Ishikawa (cell line): ENCODE data around the gene MPDZ.

Source experiments
- CEBPB ChIP-seq: IDR thresholded peaks from 2 replicates; pipeline ENCODE4 v1.6.1; 2012
- CREB1 ChIP-seq: IDR thresholded peaks from 2 replicates; pipeline ENCODE4 v1.6.1; 2012; ENCODE audit warnings: low read depth
- EGR1 ChIP-seq: IDR thresholded peaks from 2 replicates; pipeline ENCODE4 v1.6.1; 2012
- EP300 ChIP-seq: IDR thresholded peaks from 2 replicates; pipeline ENCODE4 v1.6.1; 2012; ENCODE audit warnings: borderline replicate concordance
- FOXM1 ChIP-seq: IDR thresholded peaks from 2 replicates; pipeline ENCODE4 v1.6.1; 2012; ENCODE audit warnings: low read depth, borderline replicate concordance
- MAX ChIP-seq: IDR thresholded peaks from 2 replicates; pipeline ENCODE4 v1.6.1; 2012
- NFIC ChIP-seq: IDR thresholded peaks from 2 replicates; pipeline ENCODE4 v1.6.1; 2012
- RAD21 ChIP-seq: IDR thresholded peaks from 2 replicates; pipeline ENCODE4 v1.6.1; 2012; ENCODE audit warnings: low read depth
- REST ChIP-seq: IDR thresholded peaks from 2 replicates; pipeline ENCODE4 v1.6.1; 2012; ENCODE audit warnings: low read depth, mild to moderate bottlenecking
- TAF1 ChIP-seq: IDR thresholded peaks from 2 replicates; pipeline ENCODE4 v1.6.1; 2012; ENCODE audit warnings: low read depth, mild to moderate bottlenecking
- TCF12 ChIP-seq: IDR thresholded peaks from 2 replicates; pipeline ENCODE4 v1.6.1; 2012; ENCODE audit warnings: low read depth
- TEAD4 ChIP-seq: IDR thresholded peaks from 2 replicates; pipeline ENCODE4 v1.6.1; 2012
- USF1 ChIP-seq: IDR thresholded peaks from 2 replicates; pipeline ENCODE4 v1.6.1; 2012
- YY1 ChIP-seq: IDR thresholded peaks from 2 replicates; pipeline ENCODE4 v1.6.1; 2012; ENCODE audit warnings: low read depth
- ZBTB7A ChIP-seq: IDR thresholded peaks from 2 replicates; pipeline ENCODE4 v1.6.1; 2012; ENCODE audit warnings: low read depth

MPDZ gene

GRCh38 chr9:13267743-13268142 lies 11.7 kb downstream of the MPDZ start:
- TF ChIP-seq FOXM1 (no peak), NFIC (no peak), ZBTB7A (no peak), TCF12 (no peak), REST (no peak), EP300 (no peak), TAF1 (no peak), YY1 (no peak), USF1 (no peak), CREB1 (no peak), EGR1 (no peak), RAD21 (no peak)

GRCh38 chr9:13266167-13266566 lies 13.3 kb downstream of the MPDZ start:
- no peak for TF ChIP-seq TCF12
- TF ChIP-seq CEBPB: no peak
- TF ChIP-seq TAF1: no peak
- no peak for TF ChIP-seq MAX
- no peak for TF ChIP-seq REST
- TF ChIP-seq EP300: no peak
- no peak for TF ChIP-seq EGR1
- TF ChIP-seq USF1: no peak
- TF ChIP-seq CREB1: no peak
- no peak for TF ChIP-seq RAD21
- no peak for TF ChIP-seq FOXM1
- TF ChIP-seq NFIC: no peak
- no peak for TF ChIP-seq TEAD4
- TF ChIP-seq ZBTB7A: no peak
- no peak for TF ChIP-seq YY1

GRCh38 chr9:13264788-13265187 lies 14.7 kb downstream of the MPDZ start:
- TF ChIP-seq RAD21: no peak
- 0 out of 2 replicates have a peak, but pooled peaks have one; percentile 22 for TF ChIP-seq TEAD4

GRCh38 chr9:13263511-13263910 lies 16.0 kb downstream of the MPDZ start:
- no peak for TF ChIP-seq FOXM1

GRCh38 chr9:13252852-13253251 lies 26.6 kb downstream of the MPDZ start:
- no peak for TF ChIP-seq NFIC

GRCh38 chr9:13244181-13244580 lies 35.3 kb downstream of the MPDZ start:
- no peak for TF ChIP-seq RAD21
- no peak for TF ChIP-seq EP300
- no peak for TF ChIP-seq TEAD4
- TF ChIP-seq NFIC: no peak
- no peak for TF ChIP-seq YY1
- TF ChIP-seq ZBTB7A: no peak
- TF ChIP-seq CREB1: no peak
- no peak for TF ChIP-seq USF1
- TF ChIP-seq EGR1: no peak
- TF ChIP-seq REST: no peak
- no peak for TF ChIP-seq TCF12
- TF ChIP-seq CEBPB: no peak
- no peak for TF ChIP-seq MAX
- no peak for TF ChIP-seq TAF1
- no peak for TF ChIP-seq FOXM1
